ENCODE results near the gene CLECL1. TPM values are rescaled to one million over a fixed set of nuclear protein-coding genes. Genes with fewer than 3 reads are reported as not detected.
A peak's percentile ranks its signal among the peaks of the same experiment; 100 is the strongest.

The CLECL1 gene
- total and polyA plus RNA-seq, 9 of the 15 experiments (the other 6 are each of a cell fraction or from before 2014, with no cell fraction given) = 0.13 to 0.25 TPM; not detected in 7

DNA sequence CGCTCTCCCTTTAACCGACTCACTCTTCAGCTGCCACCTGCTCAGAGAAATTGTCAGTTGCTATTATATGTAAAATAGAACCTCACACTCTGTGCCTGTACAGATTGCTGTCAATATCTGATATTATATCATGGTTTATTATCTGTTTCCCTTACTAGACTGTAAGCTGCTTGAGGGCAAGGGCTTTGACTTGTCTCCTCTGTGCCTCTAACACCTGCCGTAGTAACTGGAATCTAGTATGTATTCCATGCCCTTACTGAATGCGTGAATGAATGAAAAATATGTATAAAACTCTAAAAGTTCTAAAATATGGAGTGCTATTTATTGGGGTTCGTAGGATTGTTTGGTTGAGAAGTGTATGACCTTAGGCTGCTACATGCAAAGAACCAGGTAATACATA lies 29.5 kb upstream of the CLECL1 start (continued):
- TF ChIP-seq, protein P1, sequence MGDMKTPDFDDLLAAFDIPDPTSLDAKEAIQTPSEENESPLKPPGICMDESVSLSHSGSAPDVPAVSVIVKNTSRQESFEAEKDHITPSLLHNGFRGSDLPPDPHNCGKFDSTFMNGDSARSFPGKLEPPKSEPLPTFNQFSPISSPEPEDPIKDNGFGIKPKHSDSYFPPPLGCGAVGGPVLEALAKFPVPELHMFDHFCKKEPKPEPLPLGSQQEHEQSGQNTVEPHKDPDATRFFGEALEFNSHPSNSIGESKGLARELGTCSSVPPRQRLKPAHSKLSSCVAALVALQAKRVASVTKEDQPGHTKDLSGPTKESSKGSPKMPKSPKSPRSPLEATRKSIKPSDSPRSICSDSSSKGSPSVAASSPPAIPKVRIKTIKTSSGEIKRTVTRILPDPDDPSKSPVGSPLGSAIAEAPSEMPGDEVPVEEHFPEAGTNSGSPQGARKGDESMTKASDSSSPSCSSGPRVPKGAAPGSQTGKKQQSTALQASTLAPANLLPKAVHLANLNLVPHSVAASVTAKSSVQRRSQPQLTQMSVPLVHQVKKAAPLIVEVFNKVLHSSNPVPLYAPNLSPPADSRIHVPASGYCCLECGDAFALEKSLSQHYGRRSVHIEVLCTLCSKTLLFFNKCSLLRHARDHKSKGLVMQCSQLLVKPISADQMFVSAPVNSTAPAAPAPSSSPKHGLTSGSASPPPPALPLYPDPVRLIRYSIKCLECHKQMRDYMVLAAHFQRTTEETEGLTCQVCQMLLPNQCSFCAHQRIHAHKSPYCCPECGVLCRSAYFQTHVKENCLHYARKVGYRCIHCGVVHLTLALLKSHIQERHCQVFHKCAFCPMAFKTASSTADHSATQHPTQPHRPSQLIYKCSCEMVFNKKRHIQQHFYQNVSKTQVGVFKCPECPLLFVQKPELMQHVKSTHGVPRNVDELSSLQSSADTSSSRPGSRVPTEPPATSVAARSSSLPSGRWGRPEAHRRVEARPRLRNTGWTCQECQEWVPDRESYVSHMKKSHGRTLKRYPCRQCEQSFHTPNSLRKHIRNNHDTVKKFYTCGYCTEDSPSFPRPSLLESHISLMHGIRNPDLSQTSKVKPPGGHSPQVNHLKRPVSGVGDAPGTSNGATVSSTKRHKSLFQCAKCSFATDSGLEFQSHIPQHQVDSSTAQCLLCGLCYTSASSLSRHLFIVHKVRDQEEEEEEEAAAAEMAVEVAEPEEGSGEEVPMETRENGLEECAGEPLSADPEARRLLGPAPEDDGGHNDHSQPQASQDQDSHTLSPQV (IDR thresholded peaks at IDR 0.05) = no peak
- TF ChIP-seq MIER1 (IDR thresholded peaks at IDR 0.05; ENCODE audit: low read depth) = no peak
- TF ChIP-seq ZNF551 (CRISPR knock-in tag; IDR thresholded peaks at IDR 0.05) = no peak

- H3K4me3 ChIP-seq = peak overlapping the region; percentile 52
- H3K4me1 ChIP-seq (replicated peaks in 1 of 2; ENCODE audit: control insufficient read depth in 2 of 2, insufficient read depth in 2 of 2, low read length in 2 of 2) = peaks cover 3 to 18% of the 10 kb centered on the region in 2 experiments; a peak in 4 of 5 replicates
- no peaks in the 10 kb centered on the region; the same call in 1 of the 2 replicates for H4K20me1 ChIP-seq (replicated peaks; ENCODE audit: control insufficient read depth, insufficient read depth, low read length)
- ATAC-seq = no peak
- H3K9ac ChIP-seq (ENCODE audit: insufficient read depth in 1 of 2, low read depth in 2 of 2, low read length in 2 of 2) = peak overlapping the region in 1 of 2 experiments; percentile 77; a peak in 2 of 4 replicates
- no TSS peak for BruUV-seq (replicated peaks)
- no peaks in the 10 kb centered on the region for H3K9me1 ChIP-seq (ENCODE audit: control insufficient read depth, insufficient read depth, low read length)
- H3K79me2 ChIP-seq (ENCODE audit: control insufficient read depth, insufficient read depth, low read length) = peaks cover 45% of the 10 kb centered on the region
- intact Hi-C loops (cut with micrococcal nuclease) = no loop called here
- H3K27ac ChIP-seq (ENCODE audit: extremely low read depth, low read depth, low read length) = peak overlapping the region; percentile 75
- H2AFZ ChIP-seq (ENCODE audit: low read depth, low read length) = peak overlapping the region; percentile 21
- peaks cover 6% of the 10 kb centered on the region for H3K9me3 ChIP-seq (replicated peaks; ENCODE audit: control insufficient read depth, insufficient read depth, low read depth, low read length)
- in situ Hi-C loops (cut with MboI) = no loop called here
- FAIRE-seq = no peak
- POLR2A ChIA-PET = interaction anchor here (1.1 to 1.6 kb wide), 3 partner anchors 9 to 34 kb away, joined by 3 to 8 read pairs (median 7); no protein-coding TSS in a partner anchor
- peaks cover 4% of the 10 kb centered on the region; the same call in 1 of the 3 replicates for H3K36me3 ChIP-seq (ENCODE audit: control insufficient read depth, insufficient read depth, low read length)
- peak overlapping the region; percentile 90 for H3K4me2 ChIP-seq (ENCODE audit: insufficient read depth, low read length)
- 19% methylated on average over 4 of the region's 4 CpGs for WGBS (ENCODE audit: insufficient coverage, low coverage, missing lambda C conversion rate)
- H3K27me3 ChIP-seq (ENCODE audit: control insufficient read depth in 2 of 2, insufficient read depth in 2 of 2, low read length in 2 of 2) = no peaks in the 10 kb centered on the region
- DNase-seq (ENCODE audit: extremely low read depth in 1 of 4, low spot score in 3 of 4) = no peak
- CTCF ChIA-PET (ENCODE audit: low intra/inter-chr PET ratio) = no interaction called here
- TF ChIP-seq HLTF (IDR thresholded peaks at IDR 0.05) (no peak), PRDM10 (IDR thresholded peaks at IDR 0.05; ENCODE audit: partially characterized antibody) (no peak), ZNF175 (CRISPR knock-in tag; IDR thresholded peaks at IDR 0.05; ENCODE audit: low read depth) (no peak), MYC (IDR thresholded peaks at IDR 0.05; ENCODE audit: low read depth, low read length) (no peak), MYC (CRISPR knock-in tag; IDR thresholded peaks at IDR 0.05; ENCODE audit: borderline replicate concordance, low read depth) (no peak)
Measured at GRCh38 chr12:9761419-9761781, 28.5 kb upstream of the CLECL1 start.
